NOMO-1 treated with DMSO at 0.1 percent for 48 hours (cell line): ENCODE measurements around the gene PER3.

Experiments used
- DNase-seq: peaks from one replicate; lab custom pipeline; 2025; ENCODE audit not compliant: unreplicated experiment; lab: John Stamatoyannopoulos, UW

PER3 gene

GRCh38 chr1:7831458-7831857 is 47.4 kb downstream of the PER3 start:
- DNase-seq: peak; percentile 74

GRCh38 chr1:7833035-7833434 is 48.9 kb downstream of the PER3 start:
- no peak for DNase-seq

- DNase-seq: no peak
Observed at GRCh38 chr1:7838714-7839113, 54.6 kb downstream of the PER3 start.

GRCh38 chr1:7839526-7839925 is 55.4 kb downstream of the PER3 start:
- DNase-seq: no peak

GRCh38 chr1:7842517-7842916 is 58.4 kb downstream of the PER3 start:
- DNase-seq: no peak

- DNase-seq: no peak
Observed at GRCh38 chr1:7845761-7846160, 61.7 kb downstream of the PER3 start.

- no peak for DNase-seq
Observed at GRCh38 chr1:7846656-7847055, 62.6 kb downstream of the PER3 start.

GRCh38 chr1:7847599-7847998 is 63.5 kb downstream of the PER3 start:
- DNase-seq: no peak

- DNase-seq: no peak
Observed at GRCh38 chr1:7850786-7851185, 66.7 kb downstream of the PER3 start.

GRCh38 chr1:7852804-7853683 is 69.0 kb downstream of the PER3 start, which contains the start of gene UTS2:
Gene UTS2 (minus strand): TSS chr1:7853065. CDS start chr1:7853003, 62 bp downstream.
- no peak for DNase-seq

- no peak for DNase-seq
Observed at GRCh38 chr1:7853684-7854026, 69.6 kb downstream of the PER3 start.

GRCh38 chr1:7856345-7856744 is 72.3 kb downstream of the PER3 start:
- DNase-seq: peak; percentile 76

- DNase-seq: no peak
Observed at GRCh38 chr1:7857000-7857399, 72.9 kb downstream of the PER3 start.

GRCh38 chr1:7857985-7858384 is 73.9 kb downstream of the PER3 start:
- DNase-seq: no peak

- DNase-seq: no peak
Observed at GRCh38 chr1:7859406-7859805, 75.3 kb downstream of the PER3 start.

GRCh38 chr1:7860130-7860529 is 76.0 kb downstream of the PER3 start:
- no peak for DNase-seq

GRCh38 chr1:7861452-7861851 is 77.4 kb downstream of the PER3 start:
- DNase-seq: no peak

GRCh38 chr1:7862211-7863060 is 78.3 kb downstream of the PER3 start:
- no peak for DNase-seq

- DNase-seq: no peak
Observed at GRCh38 chr1:7863756-7864328, 79.8 kb downstream of the PER3 start.

GRCh38 chr1:7865978-7866377 is 81.9 kb downstream of the PER3 start:
- no peak for DNase-seq

- no peak for DNase-seq
Observed at GRCh38 chr1:7868070-7868780, 84.1 kb downstream of the PER3 start.
